Measurements from ENCODE around the gene POTEI.
"Not testable (repeated sequence)": the region's sequence is repeated elsewhere in the genome, so short reads cannot be mapped to it uniquely, and the experiment has no call there.

POTEI gene

DNA sequence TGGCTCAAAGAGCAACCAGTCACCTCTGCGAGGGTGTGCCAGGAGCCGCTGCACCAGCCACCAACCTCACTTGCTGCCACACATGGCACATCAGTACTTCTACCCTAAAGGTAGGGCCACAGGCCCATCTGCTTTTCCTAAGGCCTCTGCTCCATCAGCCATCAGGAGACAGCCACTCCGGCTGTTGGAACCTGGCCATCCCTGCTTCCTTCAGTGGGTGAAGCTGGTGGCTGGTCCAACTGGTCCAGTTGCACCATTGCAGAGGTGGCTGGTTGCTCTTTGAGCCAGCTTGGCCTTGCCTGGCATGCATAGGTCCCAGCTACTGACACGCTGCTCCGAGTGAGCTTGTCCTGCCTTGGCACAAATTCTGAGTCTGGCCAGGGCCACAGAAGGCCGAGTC is 53.7 kb downstream of the POTEI start:
- DNase-seq = not testable (repeated sequence)

DNA sequence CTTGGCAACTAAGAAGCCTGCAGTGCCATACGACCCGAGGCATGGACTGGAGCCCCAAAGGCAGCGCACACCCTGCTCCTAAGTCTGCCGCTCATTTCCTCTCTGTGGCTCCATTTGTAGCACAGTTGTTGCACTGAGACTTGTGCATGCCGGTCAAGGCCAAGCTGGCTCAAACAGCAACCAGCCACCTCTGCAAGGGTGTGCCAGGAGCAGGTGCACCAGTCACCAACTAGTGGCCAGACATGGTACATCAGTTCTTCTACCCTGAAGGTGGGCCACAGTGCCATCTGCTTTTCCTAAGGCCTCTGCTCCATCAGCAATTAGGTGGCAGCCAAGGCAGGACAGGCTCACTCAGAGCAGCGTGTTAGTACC is 54.4 kb downstream of the POTEI start:
- not testable (repeated sequence) for DNase-seq

DNA sequence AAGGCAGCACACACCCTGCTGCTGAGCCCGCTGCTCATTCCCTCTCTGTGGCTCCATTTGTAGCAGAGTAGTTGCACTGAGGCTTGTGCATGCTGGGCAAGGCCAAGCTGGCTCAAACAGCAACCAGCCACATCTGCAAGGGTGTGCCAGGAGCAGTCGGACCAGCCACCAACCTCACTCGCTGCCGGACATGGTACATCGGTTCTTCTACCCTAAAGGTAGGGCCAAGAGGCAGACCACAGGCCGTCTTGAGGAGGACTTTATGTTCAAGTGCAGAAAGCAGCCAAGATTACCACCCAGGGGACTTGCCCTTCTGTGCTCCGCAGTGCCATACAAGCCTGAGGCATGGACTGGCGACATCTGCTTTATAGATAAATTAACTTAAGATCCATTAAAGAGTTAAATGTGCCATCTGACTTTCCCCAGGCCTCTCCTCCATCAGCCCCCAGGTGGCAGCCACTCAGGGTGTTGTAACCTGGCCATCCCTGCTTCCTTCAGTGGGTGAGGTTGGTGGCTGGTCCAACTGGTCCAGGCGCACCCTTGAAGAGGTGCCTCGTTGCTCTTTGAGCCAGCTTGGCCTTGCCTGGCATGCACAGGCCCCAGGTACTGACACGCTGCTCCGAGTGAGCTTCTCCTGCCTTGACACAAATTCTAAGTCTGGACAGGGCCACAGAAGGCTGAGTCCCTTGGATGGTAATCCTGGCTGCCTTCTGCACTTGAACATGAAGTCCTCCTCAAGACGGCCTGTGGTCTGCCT is 55.0 kb downstream of the POTEI start:
- DNase-seq = not testable (repeated sequence)

DNA sequence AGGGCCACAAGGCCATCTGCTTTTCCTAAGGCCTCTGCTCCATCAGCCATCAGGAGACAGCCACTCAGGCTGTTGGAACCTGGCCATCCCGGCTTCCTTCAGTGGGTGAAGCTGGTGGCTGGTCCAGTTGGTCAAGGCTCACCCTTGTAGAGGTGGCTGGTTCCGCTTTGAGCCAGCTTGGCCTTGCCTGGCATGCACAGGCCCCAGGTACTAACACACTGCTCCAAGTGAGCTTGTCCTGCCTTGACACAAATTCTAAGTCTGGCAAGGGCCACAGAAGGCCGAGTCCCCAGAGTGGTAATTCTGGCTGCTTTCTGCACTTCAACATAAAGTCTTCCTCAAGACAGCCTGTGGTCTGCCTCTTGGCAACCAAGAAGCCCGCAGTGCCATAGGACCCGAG is 56.2 kb downstream of the POTEI start:
- not testable (repeated sequence) for DNase-seq

DNA sequence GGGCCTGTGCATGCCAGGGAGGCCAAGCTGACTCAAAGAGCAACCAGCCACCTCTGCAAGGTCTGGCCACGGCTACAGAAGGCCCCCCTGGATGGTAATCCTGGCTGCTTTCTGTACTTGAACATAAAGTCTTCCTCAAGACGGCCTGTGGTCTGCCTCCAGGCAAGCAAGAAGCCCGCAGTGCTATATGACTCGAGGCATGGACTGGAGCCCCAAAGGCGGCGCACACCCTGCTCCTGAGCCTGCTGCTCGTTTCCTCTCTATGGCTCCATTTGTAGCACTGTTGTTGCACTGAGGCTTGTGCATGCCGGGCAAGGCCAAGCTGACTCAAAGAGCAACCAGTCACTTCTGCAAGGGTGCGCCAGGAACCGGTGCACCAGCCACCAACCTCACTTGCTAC is 57.3 kb downstream of the POTEI start:
- not testable (repeated sequence) for DNase-seq

DNA sequence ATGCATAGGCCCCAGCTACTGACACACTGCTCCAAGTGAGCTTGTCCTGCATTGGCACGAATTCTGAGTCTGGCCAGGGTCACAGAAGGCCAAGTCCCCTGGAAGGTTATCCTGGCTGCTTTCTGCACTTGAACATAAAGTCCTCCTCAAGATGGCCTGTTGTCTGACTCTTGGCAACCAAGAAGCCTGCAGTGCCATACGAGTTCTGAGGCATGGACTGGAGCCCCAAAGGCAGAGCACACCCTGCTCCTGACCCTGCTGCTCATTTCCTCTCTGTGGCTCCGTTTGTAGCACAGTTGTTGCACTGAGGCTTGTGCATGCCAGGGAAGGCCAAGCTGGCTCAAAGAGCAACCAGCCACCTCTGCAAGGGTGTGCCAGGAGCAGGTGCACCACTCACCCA is 57.9 kb downstream of the POTEI start:
- DNase-seq = not testable (repeated sequence)

DNA sequence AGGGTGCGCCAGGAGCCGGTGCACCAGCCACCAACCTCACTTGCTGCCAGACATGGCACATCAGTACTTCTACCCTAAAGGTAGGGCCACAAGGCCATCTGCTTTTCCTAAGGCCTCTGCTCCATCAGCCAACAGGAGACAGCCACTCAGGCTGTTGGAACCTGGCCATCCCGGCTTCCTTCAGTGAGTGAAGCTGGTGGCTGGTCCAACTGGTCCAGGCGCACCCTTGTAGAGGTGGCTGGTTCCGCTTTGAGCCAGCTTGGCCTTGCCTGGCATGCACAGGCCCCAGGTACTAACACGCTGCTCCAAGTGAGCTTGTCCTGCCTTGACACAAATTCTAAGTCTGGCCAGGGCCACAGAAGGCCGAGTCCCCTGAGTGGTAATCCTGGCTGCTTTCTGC is 58.8 kb downstream of the POTEI start:
- not testable (repeated sequence) for DNase-seq

DNA sequence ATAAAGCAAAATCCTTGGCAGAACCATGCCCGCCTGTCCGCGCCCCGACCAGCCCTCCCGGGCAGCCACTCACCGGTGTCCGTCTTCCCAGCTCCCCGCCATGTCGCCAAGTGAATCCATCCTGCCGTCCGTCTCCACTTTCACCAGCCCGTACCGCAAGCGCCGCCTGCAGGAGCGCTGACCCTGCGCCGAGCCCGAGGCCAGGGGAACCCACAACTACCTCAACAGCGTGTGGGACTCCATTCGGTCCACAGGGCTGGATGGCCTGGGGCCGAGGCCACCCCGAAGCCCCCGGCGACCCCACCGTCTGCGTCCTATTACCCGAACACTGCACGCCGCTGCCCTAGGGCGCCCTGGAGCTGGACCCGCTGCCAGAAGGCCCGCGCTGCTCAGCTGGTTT is 81.5 kb downstream of the POTEI start:
- DNase-seq = peak in 49 of 58 donors; percentile 4 to 75 (median 33)

DNA sequence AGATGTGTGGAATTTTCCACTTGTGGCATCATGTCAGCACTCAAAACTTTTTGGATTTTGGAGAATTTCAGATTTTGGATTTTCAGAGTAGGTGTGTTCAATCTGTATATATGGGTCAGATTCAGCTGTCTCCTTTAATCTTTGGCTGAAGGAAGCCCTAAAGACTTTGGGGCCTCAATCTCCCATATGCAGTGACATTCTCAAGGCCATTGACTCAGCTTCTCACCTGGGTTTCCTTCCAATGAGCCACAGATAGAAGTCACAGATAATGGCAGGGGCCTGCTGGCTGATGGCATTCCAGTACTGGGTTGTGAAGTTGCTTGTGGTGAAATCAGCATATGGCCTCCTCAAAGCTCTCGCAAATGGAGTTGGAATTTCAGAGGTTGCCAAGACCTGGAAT is 90.3 kb downstream of the POTEI start:
- not testable (repeated sequence) for DNase-seq

DNA sequence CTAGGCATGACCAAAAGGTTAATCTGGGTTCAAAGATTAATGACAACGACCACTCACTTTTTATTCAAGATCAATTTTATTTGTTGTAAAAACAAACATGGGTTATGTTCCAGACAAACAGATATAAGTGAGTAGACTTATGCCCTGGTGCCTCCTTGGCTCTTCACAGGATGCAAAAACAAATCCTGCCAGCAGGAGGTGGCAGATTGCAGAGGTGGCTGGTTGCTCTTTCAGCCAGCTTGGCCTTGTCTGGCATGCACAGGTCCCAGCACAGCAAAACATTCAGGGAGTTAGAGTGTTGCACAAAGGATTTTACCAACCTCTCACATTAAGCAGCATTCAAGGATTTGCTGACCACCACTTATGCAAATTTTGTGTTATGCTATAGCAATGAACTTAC is 92.4 kb downstream of the POTEI start:
- DNase-seq = not testable (repeated sequence)
